HG03039 (cell line): Measurements from ENCODE around the gene SI.
"Not testable (repeated sequence)": the region's sequence is repeated elsewhere in the genome, so short reads cannot be mapped to it uniquely, and the experiment has no call there.

Source experiments
- ATAC-seq: cut with Tn5 transposase; IDR thresholded peaks from one replicate; pipeline ENCODE4 v1.9.1; 2021; ENCODE audit warnings: mild to moderate bottlenecking, moderate library complexity; ENCODE audit not compliant: unreplicated experiment

SI gene

DNA sequence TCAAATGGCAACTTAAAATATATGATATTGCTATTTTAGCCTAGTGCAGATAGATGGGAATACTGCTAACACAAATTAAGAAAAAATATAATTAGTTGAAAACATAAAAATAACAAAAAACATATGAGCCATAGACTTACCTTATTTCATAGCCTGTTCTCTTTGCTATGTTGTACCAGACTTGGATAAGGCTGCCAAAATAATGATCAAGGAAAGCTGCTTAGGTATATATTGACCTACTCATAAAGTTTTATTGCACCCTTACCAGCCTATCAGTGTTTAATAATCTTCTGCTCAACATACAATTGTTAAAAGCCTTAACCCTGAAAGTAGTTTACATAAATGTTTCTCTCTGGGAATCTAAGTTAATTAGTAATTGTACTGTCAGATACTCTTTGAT, at the start of gene SI:
SI (minus strand) TSS at position 204 of the 400 bp plus-strand sequence. CDS start 2,484 bp downstream, outside the sequence.
- no peak for ATAC-seq

DNA sequence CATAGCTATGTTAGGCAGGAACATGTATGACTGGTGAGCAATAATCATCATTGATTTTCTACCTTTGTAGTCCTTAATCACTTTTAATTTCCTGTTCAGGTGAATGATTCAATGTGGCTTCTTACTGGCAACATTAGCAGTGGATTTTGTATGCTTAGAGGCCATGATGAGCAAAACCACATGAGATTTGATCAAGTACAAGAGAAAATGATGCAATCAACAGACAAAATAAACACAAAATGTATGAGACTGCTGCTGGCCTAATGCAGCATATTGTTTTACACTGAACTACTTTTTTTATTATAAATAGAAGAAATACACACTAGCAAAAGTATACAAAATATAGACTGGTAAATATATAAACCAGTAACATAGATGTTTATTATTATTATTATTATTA, 47.5 kb upstream of the SI start:
- ATAC-seq, result no peak

DNA sequence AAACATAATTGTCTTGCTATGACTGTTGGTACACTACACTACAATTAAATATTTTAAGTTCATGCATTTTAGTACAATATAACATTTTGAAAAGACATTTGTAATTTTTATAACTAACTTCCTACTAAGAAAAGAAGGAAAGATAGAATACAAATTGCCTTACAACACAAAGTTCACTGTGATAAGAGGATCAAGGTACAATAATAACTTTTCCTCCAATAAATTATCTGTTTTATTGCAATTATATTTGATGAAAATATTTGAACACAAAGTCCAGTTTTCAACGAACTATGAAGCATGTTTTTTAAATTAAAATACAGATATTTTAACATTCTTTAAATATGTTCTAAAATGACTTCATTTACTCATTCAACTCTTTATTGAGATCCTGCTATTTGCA, 33.1 kb upstream of the SI start:
- no peak for ATAC-seq

DNA sequence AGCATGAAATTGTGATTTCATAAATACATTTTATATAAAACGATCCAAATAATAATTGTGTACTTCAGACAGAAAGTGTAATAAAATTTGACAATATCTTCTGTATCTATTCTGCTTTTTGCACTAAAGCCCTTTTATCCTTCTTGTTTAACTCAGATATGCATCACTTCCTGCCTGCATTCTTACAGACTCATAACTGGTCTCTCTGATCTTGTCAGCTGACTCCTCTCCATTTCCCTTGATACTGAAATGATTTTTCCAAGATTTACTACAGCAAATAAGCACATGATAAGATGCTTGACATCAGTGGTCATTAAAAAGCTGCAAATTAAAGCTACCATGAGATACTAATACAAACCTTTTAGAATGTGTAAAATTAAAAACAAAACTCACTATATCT, 25.3 kb upstream of the SI start:
- no peak for ATAC-seq

DNA sequence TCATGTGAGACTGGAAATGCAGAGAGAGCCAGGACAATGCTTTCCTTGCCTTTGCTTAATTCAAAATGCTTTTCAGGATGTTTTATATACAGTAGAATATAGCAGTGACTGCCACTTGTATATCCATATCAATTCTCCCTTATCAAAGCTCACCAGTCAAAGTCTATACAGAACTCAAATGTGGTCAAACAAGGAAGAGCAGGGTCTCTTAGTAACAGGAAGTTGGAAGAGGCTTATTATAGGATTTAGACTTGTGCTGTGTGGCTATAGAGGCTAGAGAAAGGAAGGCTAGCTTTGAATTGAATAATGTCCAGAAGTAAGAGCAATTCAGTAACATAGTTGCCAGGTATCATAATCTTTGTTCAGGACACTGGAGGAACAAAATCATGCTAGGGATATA, 4.4 kb upstream of the SI start:
- no peak for ATAC-seq

DNA sequence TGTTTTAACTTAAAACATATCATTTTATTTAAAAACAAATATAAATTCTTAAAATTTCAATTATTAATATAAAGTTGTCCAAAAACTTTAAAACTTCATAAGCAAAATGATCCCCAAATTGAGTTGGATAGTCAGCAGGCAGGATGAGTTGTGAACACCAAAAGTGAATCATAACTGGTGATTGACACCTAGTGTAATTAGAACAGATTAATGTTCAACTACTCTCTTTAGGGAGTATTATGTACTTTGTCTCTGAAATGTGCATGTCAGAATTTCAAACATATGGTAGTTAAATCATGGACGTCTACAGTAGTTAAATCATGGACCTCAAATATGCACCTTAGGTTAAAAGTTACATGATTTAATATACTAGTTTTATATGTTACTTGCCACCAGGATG, 2.9 kb upstream of the SI start:
- no peak for ATAC-seq

DNA sequence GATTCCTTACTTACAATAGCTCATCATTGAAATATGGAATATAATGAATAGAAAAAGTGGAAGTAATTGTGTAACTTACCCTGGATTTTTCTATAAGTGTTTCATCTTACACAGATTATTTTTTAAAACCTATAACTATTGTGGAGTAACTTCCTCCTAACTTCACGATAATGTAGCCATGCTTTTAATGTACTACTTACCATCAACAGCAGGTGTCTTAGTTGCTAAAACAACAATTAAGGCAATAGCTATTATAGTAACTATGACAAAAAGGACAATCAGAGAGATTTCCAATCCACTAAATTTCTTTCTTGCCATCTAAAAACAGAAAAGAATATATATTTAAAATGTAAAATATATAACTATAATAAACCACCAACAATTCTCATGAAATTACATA, 2.6 kb downstream of the SI start:
- no peak for ATAC-seq

DNA sequence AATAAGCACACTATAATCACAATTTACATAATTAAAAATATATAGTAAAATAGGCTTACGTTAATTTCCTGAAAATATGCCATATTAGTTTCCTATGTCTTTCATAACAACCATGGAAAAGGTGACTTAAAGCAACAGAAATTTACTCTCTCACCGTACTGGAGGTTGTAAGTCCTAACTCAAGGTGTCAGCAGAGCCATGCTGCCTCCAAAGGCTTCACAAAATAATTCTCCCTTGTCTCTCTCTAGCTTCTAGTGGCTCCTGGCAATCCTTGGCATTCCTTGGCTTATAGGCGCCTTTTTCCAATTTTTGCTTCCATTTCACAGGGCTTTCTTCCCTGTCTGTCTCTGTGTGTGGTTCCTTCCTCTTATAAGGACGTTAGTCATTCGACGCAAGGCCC, 7.6 kb downstream of the SI start:
- no peak for ATAC-seq

DNA sequence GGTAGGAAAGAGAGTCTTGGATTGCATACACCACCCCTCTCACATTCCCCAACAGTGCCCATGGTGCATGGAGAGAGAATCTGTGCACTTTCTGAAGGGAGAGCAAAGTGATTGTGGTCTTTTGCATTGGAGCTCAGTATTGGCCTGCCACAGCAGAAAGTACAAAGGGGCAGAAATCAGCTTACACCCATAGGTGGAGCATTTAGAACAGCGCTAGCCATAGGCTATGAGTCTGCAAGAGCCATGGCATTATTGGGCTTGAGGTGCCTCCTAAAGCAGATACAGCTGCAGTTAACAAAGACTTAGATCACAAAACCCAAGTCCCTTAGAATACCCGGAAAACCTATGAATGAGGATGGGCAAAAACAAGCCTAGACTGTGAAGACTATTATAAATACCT, 21.8 kb downstream of the SI start:
- no peak for ATAC-seq

DNA sequence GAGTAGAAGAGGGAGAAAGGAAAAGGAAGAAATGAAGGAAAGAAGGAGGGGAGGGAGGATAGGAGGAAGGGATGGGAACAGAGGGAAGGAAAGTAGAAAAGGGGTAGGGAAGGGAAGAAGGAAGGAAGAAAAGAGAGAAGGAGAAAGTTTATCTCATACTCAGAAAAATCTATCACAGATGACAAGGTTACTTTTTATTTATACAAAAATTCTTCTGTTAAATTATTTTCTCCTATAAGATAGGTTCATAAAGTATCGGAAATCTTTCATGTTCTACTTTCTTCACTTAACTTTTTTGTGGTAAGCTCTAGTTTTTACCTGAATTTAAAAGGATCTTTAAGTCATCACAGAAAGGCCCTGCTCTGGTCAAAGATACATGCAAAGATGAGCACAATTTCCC, 38.1 kb downstream of the SI start:
- ATAC-seq, result no peak

DNA sequence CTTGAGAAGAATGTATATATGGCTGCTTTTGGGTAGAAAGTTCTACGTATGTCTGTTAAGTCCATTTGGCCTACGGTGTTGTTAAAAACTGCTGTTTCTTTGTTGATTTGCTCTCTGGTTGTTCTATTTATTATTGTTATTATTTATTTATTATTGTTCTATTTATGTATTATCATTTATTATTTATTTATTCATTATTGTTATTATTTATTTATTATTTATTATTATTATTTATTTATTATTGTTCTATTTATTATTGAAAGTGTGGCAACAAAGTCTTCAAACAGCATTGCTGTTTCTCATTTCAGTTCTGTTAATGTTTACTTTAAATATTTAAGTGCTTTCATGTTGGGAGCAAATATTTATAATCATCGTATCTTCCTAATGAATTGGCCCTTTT, 66.7 kb downstream of the SI start:
- no peak for ATAC-seq

DNA sequence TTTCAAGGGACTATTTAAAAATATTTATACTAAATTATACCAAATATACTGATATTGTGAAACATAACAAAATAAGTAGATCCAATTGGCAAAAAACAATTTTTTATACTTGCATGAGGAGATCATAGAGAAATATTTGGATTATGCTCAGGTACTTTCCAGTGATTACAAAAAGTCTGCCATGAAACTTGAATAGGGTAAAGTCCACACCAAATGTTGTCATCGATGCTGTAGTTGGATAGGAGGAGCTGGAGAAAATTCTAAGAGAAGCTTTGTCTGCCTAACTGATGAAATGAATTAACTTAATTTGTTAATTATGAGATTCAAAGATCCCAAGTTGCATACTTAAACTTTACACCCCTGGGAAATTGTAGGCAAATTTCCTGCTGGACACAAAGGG, 93.3 kb downstream of the SI start:
- ATAC-seq, result no peak

DNA sequence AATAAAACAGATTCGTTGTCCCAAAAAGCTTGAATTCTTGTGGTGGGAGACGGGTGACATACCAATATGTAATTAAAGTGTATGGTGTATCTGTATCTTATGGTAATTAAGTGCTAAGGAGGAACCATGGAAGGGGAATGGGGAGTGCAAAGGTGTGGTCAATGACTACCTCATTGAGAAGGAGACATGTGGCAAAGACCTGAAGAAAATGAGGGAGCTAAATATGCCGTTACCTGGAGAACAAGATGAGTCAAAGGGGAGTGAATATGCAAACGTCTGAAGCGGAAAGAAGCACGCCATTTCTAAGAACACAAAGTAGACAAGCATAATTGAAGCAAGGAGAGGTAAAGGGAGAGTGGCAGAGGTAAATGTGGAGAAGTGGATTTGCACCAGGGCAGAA, 115.7 kb downstream of the SI start:
- ATAC-seq, result no peak

DNA sequence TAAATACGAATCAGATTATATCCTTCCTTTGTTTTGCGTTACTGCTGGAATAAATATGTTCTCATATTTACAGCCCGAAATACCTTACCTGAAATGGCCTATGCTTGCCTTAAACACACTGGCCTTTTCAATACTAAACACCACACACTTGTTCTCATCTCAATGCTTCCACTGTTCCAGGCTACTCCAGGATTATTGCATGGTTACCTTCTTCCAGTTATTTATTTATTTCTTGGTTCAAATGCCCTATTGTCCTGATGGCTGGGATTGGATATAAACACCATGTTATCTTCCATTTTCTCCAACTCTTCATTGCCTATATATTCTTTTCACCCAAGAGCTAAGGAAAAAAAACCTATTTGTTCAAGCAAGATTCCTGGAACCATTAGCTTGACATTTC, 125.3 kb downstream of the SI start:
- ATAC-seq, result no peak

DNA sequence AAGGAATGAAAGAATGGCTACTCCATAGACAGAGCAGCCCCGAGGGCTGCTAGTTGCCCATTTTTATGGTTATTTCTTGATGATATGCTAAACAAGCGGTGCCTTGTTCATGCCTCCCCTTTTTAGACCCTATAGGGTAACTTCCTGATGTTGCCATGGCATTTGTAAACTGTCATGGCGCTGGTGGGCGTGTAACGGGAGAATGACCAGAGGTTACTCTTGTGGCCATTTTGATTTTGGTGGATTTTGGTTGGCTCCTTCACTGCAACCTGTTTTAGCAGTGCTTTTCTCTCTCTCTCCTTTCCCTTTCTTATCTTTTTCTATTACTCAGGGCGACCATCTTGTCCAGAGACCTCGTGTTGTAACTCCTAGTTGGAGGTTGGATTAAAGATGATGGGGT, 126.9 kb downstream of the SI start:
- not testable (repeated sequence) for ATAC-seq

DNA sequence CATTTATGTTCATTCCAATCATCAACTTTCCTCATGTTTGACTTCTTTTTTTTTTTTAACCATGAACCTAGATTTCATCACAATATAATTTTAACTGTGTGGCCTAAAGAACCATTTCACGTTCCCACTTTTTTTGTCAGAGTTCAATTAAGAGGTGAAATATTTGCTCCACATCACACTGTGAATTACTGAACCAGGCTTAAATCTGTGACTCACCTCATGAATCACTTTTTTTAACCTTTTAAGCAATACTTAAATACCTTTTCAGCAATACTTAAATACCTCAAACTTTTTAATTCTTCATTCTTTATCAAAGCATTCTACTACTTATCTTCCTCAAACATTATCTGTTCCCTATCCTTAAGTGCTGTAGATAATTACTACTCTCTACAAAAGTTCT, 137.6 kb downstream of the SI start:
- ATAC-seq, result no peak

DNA sequence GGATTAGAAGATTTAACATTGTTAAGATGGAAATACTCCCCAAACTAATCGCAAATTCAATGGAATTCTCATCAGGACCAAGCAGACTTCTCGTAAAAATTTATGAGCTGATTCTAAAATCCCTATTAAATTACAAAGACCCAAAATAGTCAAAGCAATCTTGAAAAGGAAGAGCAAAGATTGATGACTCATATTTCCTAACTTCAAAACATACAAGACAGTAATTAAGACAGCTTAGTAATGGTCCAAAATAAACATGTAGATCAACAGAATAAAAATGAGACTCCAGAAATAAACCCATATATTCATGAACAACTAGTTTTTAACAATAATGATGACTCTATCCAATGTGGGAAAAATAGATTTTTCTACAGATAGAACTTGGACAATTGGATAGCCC, 148.7 kb downstream of the SI start:
- no peak for ATAC-seq
